Breast epithelium (tissue), 3 donors: Measurements from ENCODE around the gene MACROH2A2.

ENCODE experiments used
- CTCF ChIP-seq, 3 donors: fragments of 450-650 bp; IDR thresholded peaks; one replicate each; pipeline ENCODE4 v1.5.1; 2016 to 2017; ENCODE audit warnings: antibody characterized with exemption in 3 of 3, mild to moderate bottlenecking in 3 of 3, moderate library complexity in 3 of 3
- POLR2A ChIP-seq: fragments of 450-650 bp; IDR thresholded peaks from one replicate; pipeline ENCODE4 v1.6.1; 2016; ENCODE audit warnings: antibody characterized with exemption, mild to moderate bottlenecking, moderate library complexity
- POLR2AphosphoS5 ChIP-seq, 3 donors: sonication (generic); formaldehyde crosslinking; IDR thresholded peaks; one replicate each; pipeline ENCODE4 v1.6.1; 2017; ENCODE audit warnings: antibody characterized with exemption in 3 of 3

GRCh38 chr10:70052462-70053217 is at the start of gene MACROH2A2:
- TF ChIP-seq POLR2A (no peak), POLR2AphosphoS5 (IDR thresholded peaks at IDR 0.05) (no peak), CTCF (IDR thresholded peaks at IDR 0.05) (no peak)
